HG03064 (cell line): Measurements from ENCODE around the gene CPNE7.
"Not testable (repeated sequence)": the region's sequence is repeated elsewhere in the genome, so short reads cannot be mapped to it uniquely, and the experiment has no call there.

ENCODE experiments used
- ATAC-seq: cut with Tn5 transposase; IDR thresholded peaks from one replicate; pipeline ENCODE4 v1.9.1; 2021; ENCODE audit warnings: low read depth; ENCODE audit not compliant: unreplicated experiment

CPNE7 gene

GRCh38 chr16:89581045-89581695 is 5.6 kb downstream of the CPNE7 start:
- no peak for ATAC-seq

GRCh38 chr16:89581861-89582563 is 6.5 kb downstream of the CPNE7 start:
- no peak for ATAC-seq

GRCh38 chr16:89582614-89583196 is 7.1 kb downstream of the CPNE7 start:
- ATAC-seq: no peak

GRCh38 chr16:89583197-89583894 is 7.8 kb downstream of the CPNE7 start:
- ATAC-seq: no peak

GRCh38 chr16:89583895-89584644 is 8.5 kb downstream of the CPNE7 start:
- no peak for ATAC-seq

GRCh38 chr16:89584768-89585549 is 9.4 kb downstream of the CPNE7 start:
- no peak for ATAC-seq

GRCh38 chr16:89586218-89586617 is 10.7 kb downstream of the CPNE7 start:
- ATAC-seq: no peak

- ATAC-seq: no peak
Measured at GRCh38 chr16:89586853-89587252, 11.3 kb downstream of the CPNE7 start.

- ATAC-seq: not testable (repeated sequence)
Measured at GRCh38 chr16:89587676-89588075, 12.1 kb downstream of the CPNE7 start.

GRCh38 chr16:89588413-89589109 is 13.0 kb downstream of the CPNE7 start:
- no peak for ATAC-seq

- ATAC-seq: no peak
Measured at GRCh38 chr16:89589241-89589926, 13.8 kb downstream of the CPNE7 start.

GRCh38 chr16:89593841-89594240 is 18.3 kb downstream of the CPNE7 start:
- ATAC-seq: no peak

- no peak for ATAC-seq
Measured at GRCh38 chr16:89595330-89596060, 19.9 kb downstream of the CPNE7 start.

GRCh38 chr16:89596061-89596689 is 20.6 kb downstream of the CPNE7 start:
- no peak for ATAC-seq

GRCh38 chr16:89596957-89597649 is 21.5 kb downstream of the CPNE7 start:
- ATAC-seq: no peak

GRCh38 chr16:89598199-89598598 is 22.6 kb downstream of the CPNE7 start:
- no peak for ATAC-seq

- no peak for ATAC-seq
Measured at GRCh38 chr16:89599451-89599858, 23.9 kb downstream of the CPNE7 start.
